NCI-H2196 treated with DMSO at 0.1 percent for 48 hours (cell line): ENCODE data around the gene SLC10A4.
"Not testable (repeated sequence)": the region's sequence is repeated elsewhere in the genome, so short reads cannot be mapped to it uniquely, and the experiment has no call there.

Source experiments
- DNase-seq: peaks from one replicate; lab custom pipeline; 2025; ENCODE audit not compliant: unreplicated experiment; lab: John Stamatoyannopoulos, UW

The SLC10A4 gene

DNA sequence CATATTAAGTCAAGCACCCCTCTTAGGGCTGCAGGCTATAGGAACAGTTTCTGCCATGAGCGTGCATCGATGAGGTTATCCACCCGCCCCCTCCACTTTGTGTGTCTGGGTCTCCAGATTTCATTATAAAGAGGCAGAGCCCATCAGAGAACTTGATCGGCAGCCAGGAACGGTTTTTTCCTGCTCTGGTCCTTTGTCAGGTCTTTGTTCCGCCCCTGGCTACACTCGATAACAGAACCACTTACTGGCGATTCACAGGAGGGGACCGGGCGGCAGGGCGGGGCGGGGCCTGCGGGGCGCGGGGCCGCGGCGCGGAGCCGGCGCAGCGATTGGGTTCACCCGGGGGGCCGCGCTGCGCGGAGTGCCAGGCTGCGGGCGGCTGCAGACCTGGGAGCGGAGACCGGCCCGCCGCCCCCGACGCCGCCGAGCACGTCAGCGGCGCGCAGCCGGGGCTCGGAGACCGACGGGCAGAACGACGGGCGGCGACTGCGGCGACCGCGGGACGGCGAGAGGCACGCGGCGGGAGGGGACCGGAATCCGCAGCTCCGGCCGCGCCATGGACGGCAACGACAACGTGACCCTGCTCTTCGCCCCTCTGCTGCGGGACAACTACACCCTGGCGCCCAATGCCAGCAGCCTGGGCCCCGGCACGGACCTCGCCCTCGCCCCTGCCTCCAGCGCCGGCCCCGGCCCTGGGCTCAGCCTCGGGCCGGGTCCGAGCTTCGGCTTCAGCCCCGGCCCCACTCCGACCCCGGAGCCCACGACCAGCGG lies at the start of gene SLC10A4:
TSS of gene SLC10A4 (plus strand) at position 338 of the 771 bp plus-strand sequence. CDS start at position 557, 219 bp downstream.
- DNase-seq: no peak

DNA sequence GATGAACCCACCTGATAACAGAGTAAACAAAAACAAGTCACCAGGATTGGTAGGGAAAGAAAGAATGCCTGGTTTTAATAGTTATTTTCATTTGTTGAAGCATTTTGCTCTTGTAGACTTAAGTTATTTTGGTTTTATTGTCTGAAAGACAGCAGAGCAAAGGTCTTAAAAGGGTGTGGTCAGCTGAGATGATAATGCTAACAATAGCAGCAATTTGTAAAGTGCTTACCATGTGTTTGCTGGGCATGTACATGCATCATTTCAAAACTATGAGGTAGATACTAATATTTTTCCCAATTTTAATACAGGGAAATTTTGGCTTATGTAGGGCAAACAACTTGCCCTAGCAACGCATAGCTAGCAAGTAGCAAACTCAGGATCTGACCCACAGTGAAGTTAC lies 46.8 kb upstream of the SLC10A4 start:
- no peak for DNase-seq

DNA sequence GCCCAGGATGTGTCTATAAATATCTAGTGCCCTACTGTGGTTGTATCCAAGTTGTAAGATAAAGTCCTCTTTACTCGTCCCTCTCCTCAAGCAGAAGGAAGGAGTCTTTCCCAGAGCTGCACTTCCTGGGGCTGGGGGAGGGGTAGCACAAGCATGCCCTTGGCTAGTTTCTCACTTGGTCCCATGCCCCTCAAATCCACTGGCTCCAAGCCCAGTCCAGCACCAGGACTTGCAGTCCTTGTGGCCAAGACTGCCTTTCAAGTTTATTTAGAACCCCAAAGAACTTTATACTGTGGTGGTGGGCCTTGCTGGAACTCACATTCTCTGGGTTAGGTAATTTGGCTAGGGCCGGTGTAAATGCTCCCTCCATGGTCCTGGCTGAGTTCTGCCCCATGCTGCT lies 43.2 kb upstream of the SLC10A4 start:
- DNase-seq: no peak

DNA sequence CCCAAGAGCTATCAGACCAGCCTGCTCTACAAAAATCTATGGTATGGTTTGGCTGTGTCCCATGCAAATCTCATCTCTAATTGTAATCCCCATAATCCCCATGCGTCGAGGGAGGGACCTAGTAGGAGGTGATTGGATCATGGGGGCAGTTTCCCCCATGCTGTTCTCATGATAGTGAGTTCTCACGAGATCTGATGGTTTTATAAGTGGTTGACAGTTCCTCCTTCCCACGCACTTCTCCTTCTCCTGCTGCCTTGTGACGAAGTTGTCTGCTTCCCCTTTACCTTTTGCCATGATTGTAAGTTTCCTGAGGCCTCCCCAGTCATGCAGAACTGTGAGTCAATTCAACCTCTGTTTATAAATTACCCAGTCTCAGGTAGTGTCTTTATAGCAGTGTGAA lies 42.2 kb upstream of the SLC10A4 start:
- not testable (repeated sequence) for DNase-seq

DNA sequence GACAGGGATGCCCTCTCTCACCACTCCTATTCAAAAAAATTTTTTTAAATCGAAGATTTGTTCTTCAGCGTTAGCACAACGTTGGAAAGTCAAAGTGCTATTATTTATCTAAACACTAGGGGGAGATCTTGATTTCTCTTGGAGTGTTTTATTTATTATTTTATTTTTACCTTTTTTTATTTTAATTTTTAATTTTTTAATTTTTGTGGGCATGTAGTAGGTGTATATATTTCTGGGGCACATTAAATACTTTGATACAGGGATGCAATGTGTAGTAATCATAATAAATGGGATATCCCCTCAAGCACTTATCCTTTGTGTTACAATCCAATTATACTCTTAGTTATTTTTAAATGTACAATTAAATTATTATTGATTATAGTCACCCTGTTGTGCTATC lies 37.4 kb upstream of the SLC10A4 start:
- no peak for DNase-seq

DNA sequence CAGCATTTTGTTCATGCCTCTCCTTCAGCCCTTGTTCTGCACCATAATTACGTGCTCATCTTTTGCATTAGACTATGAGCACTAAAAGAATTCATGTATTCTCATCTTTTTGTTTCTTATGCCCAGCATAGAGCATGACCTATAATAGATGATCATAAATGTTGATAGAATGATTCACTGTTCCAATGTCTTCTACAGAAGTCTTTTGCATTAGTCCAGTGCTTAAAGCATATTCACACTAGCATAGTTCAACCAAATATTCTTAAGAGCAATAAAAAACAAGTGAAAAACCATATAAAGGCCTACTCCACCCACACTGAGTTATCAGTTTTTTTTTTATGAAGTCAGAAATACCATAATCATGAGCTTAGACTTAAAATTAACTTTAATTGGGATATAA lies 36.5 kb upstream of the SLC10A4 start:
- DNase-seq: no peak

GRCh38 chr4:48449151-48449550 lies 34.0 kb upstream of the SLC10A4 start:
- DNase-seq: no peak

DNA sequence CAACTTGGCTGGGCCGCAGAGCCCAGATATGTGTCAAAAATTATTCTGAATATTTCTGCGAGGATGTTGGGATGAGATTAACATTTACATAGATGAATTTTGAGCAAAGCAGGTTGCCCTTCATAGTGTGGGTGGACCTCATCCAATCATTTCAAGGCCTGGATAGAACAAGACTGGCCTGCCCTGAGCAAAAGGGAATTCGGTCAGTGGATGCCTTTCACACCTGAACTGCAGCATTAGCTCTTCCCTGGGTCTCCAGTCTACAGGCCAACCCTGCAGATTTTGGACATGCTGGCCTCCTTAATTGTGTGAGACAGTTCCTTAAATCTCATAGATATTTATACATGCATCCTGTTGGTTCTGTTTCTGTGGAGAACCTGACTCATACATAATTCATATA lies 32.4 kb upstream of the SLC10A4 start:
- no peak for DNase-seq

DNA sequence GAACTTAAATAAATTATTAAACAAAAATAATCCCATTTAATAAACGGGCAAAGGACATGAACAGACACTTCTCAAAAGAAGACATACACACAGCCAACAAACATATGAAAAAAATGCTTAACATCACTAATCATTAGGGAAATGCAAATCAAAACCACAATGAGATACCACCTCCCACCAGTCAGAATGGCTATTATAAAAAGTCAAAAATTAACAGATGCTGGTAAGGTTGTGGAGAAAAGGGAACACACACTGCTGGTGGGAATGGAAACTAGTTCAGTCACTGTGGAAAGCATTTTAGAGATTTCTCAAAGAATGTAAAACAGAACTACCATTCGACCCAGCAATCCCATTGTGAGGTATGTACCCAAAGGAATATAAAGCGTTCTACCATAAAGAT lies 31.5 kb upstream of the SLC10A4 start:
- DNase-seq: not testable (repeated sequence)

GRCh38 chr4:48454591-48454990 lies 28.6 kb upstream of the SLC10A4 start:
- DNase-seq: no peak

GRCh38 chr4:48461000-48461399 lies 22.1 kb upstream of the SLC10A4 start:
- DNase-seq: no peak

DNA sequence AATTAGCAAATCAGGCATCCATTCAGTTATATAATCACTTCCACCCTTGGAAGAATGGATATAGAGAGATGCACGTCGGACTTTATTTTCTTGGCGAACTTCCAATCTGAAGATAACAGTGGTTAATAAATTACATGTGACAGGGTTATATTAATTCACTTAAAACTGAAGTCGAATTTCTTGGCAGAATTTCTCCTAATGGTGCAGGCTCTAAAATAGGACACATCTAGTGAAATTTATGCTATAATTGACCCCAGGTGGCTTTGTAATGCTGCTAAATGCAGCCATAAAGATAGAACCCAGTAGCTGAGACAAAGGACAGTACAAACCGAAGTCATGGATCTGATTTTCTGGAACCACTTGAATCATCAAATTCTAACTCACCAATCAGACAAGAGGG lies 20.8 kb upstream of the SLC10A4 start:
- no peak for DNase-seq

GRCh38 chr4:48467442-48467841 lies 15.7 kb upstream of the SLC10A4 start:
- no peak for DNase-seq

GRCh38 chr4:48467891-48468290 lies 15.3 kb upstream of the SLC10A4 start:
- DNase-seq: no peak

- DNase-seq: no peak
Measured at GRCh38 chr4:48470137-48470536, 13.0 kb upstream of the SLC10A4 start.

GRCh38 chr4:48470570-48470969 lies 12.6 kb upstream of the SLC10A4 start:
- no peak for DNase-seq

DNA sequence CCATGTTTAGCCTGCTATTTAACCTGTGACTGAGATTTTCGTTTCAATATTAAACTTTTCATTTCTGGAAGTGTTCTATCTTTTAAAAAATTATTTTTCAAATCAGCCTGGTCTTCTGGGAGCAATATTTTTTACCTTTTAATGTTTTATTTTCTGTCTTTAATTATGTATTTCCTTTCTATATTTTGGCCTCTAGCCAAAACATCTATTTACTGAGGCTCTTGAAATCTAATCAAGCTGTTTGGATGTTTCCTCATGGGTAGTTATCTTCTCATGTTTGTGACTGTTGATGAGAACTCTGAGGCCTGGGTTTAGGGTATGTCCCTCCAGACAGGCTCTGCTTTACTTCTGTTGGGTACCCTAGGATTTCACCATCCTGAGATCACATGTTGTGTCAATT lies 10.3 kb upstream of the SLC10A4 start:
- no peak for DNase-seq

- no peak for DNase-seq
Measured at GRCh38 chr4:48475770-48476169, 7.4 kb upstream of the SLC10A4 start.

DNA sequence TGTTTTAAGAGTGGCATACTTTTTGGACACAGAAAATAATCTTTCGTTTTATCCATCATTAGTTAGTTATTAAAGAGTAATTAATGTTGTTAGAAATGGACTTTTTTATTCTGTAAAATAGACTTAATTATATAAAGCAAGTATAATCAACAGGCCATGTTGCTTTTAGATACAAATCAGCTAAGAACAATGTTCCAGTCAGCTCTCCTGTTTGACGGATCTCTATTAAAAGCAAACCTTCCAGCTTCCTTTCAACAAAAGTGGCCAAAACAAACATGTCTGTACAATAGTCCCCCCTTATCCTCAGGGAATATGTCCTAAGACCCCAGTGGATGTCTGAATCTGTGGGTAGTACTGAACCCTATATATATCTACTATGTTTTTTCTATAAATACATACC lies 4.9 kb upstream of the SLC10A4 start:
- no peak for DNase-seq

- no peak for DNase-seq
Measured at GRCh38 chr4:48481581-48481980, 1.6 kb upstream of the SLC10A4 start.

DNA sequence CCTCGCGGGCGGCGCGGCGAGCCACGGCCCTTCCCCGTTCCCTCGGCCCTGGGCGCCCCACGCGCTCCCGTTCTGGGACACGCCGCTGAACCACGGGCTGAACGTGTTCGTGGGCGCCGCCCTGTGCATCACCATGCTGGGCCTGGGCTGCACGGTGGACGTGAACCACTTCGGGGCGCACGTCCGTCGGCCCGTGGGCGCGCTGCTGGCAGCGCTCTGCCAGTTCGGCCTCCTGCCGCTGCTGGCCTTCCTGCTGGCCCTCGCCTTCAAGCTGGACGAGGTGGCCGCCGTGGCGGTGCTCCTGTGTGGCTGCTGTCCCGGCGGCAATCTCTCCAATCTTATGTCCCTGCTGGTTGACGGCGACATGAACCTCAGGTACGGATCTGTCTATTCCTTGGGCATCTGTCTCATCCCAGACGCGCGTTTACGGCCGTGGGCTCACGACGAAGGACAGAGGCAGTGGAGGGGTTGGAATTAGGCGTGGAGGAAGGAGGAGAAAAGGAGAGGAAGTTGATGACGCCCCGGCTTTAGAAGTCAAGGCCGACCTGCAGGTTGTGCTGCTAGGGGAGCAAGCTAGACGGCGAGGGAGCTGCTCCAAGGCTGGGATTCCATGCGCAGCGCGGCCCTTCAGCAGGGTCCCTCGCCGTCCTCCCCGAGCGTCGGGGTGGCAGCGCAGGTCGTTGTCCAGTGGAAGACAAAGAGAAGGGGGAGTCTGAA lies 792 bp downstream of the SLC10A4 start:
- DNase-seq: no peak

- no peak for DNase-seq
Measured at GRCh38 chr4:48484494-48485168, 1.5 kb downstream of the SLC10A4 start.
